Testis (tissue), 2 donors: ENCODE measurements around the gene SLCO1A2.

Experiments used
- POLR2A ChIP-seq: fragments of 450-650 bp; IDR thresholded peaks from one replicate; pipeline ENCODE4 v1.6.1; 2017; ENCODE audit warnings: antibody characterized with exemption, mild to moderate bottlenecking, moderate library complexity
- TF ChIP-seq, protein P1 (sequence below), 3 experiments: fragments of 450-650 bp in 2 of 3; fragments of 200-600 bp in 1 of 3; sonication (generic) in 1 of 3; IDR thresholded peaks; one replicate each; pipeline ENCODE4 v1.5.1; 2016 to 2019; ENCODE audit warnings: antibody characterized with exemption in 3 of 3, mild to moderate bottlenecking in 2 of 3, moderate library complexity in 1 of 3

DNA sequence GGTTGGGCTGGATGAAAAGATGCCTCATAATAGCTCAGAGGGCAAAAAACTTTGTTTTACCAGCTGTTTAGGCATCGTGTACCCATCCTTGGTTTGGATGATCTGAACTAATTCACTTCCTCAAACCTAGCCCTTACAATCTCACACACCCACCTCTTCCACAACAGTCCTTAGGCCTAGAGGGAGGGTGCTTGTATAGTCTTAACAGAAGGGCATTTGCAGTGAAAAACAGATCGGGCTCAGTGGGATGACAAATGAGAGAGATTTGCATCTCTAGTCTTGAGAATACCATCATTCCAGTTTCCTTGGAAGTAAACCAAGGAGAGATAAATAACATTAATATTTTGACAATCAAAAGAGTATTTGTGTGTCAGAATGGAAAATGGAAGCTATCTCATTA lies 11.0 kb downstream of the SLCO1A2 start:
- TF ChIP-seq, protein P1, sequence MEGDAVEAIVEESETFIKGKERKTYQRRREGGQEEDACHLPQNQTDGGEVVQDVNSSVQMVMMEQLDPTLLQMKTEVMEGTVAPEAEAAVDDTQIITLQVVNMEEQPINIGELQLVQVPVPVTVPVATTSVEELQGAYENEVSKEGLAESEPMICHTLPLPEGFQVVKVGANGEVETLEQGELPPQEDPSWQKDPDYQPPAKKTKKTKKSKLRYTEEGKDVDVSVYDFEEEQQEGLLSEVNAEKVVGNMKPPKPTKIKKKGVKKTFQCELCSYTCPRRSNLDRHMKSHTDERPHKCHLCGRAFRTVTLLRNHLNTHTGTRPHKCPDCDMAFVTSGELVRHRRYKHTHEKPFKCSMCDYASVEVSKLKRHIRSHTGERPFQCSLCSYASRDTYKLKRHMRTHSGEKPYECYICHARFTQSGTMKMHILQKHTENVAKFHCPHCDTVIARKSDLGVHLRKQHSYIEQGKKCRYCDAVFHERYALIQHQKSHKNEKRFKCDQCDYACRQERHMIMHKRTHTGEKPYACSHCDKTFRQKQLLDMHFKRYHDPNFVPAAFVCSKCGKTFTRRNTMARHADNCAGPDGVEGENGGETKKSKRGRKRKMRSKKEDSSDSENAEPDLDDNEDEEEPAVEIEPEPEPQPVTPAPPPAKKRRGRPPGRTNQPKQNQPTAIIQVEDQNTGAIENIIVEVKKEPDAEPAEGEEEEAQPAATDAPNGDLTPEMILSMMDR (IDR thresholded peaks at IDR 0.05): no peak
- TF ChIP-seq POLR2A: no peak
